Measurements from ENCODE around the gene ATP1A1.

Gene ATP1A1

GRCh38 chr1:116345843-116346242 lies 27.2 kb upstream of the ATP1A1 start:
- no peak for DNase-seq

- DNase-seq: no peak
Observed at GRCh38 chr1:116346943-116347673, 25.9 kb upstream of the ATP1A1 start.

GRCh38 chr1:116347696-116348095 lies 25.3 kb upstream of the ATP1A1 start:
- DNase-seq: no peak

- DNase-seq: no peak
Observed at GRCh38 chr1:116350097-116350645, 22.9 kb upstream of the ATP1A1 start.

- DNase-seq: no peak
Observed at GRCh38 chr1:116351914-116352313, 21.1 kb upstream of the ATP1A1 start.

GRCh38 chr1:116352349-116352813 lies 20.7 kb upstream of the ATP1A1 start:
- no peak for DNase-seq

- no peak for DNase-seq
Observed at GRCh38 chr1:116353155-116353554, 19.9 kb upstream of the ATP1A1 start.

- no peak for DNase-seq
Observed at GRCh38 chr1:116356067-116356466, 17.0 kb upstream of the ATP1A1 start.

GRCh38 chr1:116356673-116357072 lies 16.4 kb upstream of the ATP1A1 start:
- DNase-seq: no peak

GRCh38 chr1:116357487-116357886 lies 15.6 kb upstream of the ATP1A1 start:
- DNase-seq: no peak

GRCh38 chr1:116359060-116359830 lies 13.8 kb upstream of the ATP1A1 start:
- DNase-seq: no peak

- DNase-seq: no peak
Observed at GRCh38 chr1:116359871-116360270, 13.2 kb upstream of the ATP1A1 start.

- DNase-seq: no peak
Observed at GRCh38 chr1:116360429-116361173, 12.4 kb upstream of the ATP1A1 start.

GRCh38 chr1:116361648-116362047 lies 11.4 kb upstream of the ATP1A1 start:
- DNase-seq: no peak

- DNase-seq: no peak
Observed at GRCh38 chr1:116362050-116362449, 11.0 kb upstream of the ATP1A1 start.

- DNase-seq: no peak
Observed at GRCh38 chr1:116365353-116365780, 7.7 kb upstream of the ATP1A1 start.

GRCh38 chr1:116365857-116366256 lies 7.2 kb upstream of the ATP1A1 start:
- DNase-seq: no peak

- no peak for DNase-seq
Observed at GRCh38 chr1:116367256-116367945, 5.6 kb upstream of the ATP1A1 start.

- DNase-seq: no peak
Observed at GRCh38 chr1:116368241-116368640, 4.8 kb upstream of the ATP1A1 start.

- no peak for DNase-seq
Observed at GRCh38 chr1:116370181-116370580, 2.9 kb upstream of the ATP1A1 start.

GRCh38 chr1:116371752-116372151 lies 1.3 kb upstream of the ATP1A1 start:
- DNase-seq: no peak

GRCh38 chr1:116372191-116372590 lies 853 bp upstream of the ATP1A1 start:
- DNase-seq: no peak

All from midbrain (tissue), 1 donor.